ENCODE measurements around the gene GALNT3. TPM values are rescaled to one million over a fixed set of nuclear protein-coding genes. Genes with fewer than 3 reads are reported as not detected.

The GALNT3 gene
- total and polyA plus RNA-seq, 8 donors: 15.6 to 37.7 (median 30.4) TPM

- no peaks in the 10 kb centered on the region for H3K4me1 ChIP-seq
- H3K36me3 ChIP-seq: no peaks in the 10 kb centered on the region
- H3K9me3 ChIP-seq: no peaks in the 10 kb centered on the region
- no peak for ATAC-seq
- no peak for DNase-seq
- H3K4me3 ChIP-seq: no peak overlapping the region
- TF ChIP-seq, protein P1, sequence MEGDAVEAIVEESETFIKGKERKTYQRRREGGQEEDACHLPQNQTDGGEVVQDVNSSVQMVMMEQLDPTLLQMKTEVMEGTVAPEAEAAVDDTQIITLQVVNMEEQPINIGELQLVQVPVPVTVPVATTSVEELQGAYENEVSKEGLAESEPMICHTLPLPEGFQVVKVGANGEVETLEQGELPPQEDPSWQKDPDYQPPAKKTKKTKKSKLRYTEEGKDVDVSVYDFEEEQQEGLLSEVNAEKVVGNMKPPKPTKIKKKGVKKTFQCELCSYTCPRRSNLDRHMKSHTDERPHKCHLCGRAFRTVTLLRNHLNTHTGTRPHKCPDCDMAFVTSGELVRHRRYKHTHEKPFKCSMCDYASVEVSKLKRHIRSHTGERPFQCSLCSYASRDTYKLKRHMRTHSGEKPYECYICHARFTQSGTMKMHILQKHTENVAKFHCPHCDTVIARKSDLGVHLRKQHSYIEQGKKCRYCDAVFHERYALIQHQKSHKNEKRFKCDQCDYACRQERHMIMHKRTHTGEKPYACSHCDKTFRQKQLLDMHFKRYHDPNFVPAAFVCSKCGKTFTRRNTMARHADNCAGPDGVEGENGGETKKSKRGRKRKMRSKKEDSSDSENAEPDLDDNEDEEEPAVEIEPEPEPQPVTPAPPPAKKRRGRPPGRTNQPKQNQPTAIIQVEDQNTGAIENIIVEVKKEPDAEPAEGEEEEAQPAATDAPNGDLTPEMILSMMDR (IDR thresholded peaks at IDR 0.05): no peak
- no peak overlapping the region for H3K27ac ChIP-seq
- intact Hi-C loops (cut with DNase I): no loop called here
- H3K27me3 ChIP-seq: no peaks in the 10 kb centered on the region
These were observed 43.1 kb upstream of the GALNT3 start for GRCh38 chr2:165837122-165837521.

- Histone ChIP-seq H3K27ac (no peak overlapping the region), H3K4me1 (no peaks in the 10 kb centered on the region), H3K9me3 (no peaks in the 10 kb centered on the region), H3K4me3 (no peak overlapping the region), H3K27me3 (no peaks in the 10 kb centered on the region), H3K36me3 (no peaks in the 10 kb centered on the region)
- ATAC-seq: no peak
- TF ChIP-seq, protein P1 (IDR thresholded peaks at IDR 0.05): no peak
- intact Hi-C loops (cut with DNase I): no loop called here
- DNase-seq: no peak
These were observed 41.3 kb upstream of the GALNT3 start for GRCh38 chr2:165835363-165835762.

DNA sequence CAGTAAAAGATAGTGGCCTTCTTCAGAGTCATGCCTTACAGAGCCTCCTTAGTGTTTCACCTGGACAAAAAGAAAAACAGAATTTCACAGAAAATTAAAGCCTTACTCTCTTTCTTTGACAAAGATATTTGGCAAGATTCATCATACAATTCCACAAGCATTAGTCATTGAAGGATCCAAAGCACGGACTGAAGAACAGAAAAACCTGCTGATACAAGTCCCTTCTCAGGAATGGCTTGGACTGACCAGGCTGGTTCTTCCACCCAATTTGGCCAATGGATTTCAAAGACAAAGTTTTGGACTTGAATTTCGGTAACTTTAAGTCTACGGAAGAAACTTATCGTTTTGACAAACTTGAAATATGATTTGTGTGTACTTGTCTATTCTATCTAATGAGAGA is 39.1 kb upstream of the GALNT3 start:
- H3K9me3 ChIP-seq: no peaks in the 10 kb centered on the region
- TF ChIP-seq, protein P1 (IDR thresholded peaks at IDR 0.05): no peak
- intact Hi-C loops (cut with DNase I): no loop called here
- no peak for DNase-seq
- ATAC-seq: no peak
- no peak overlapping the region for H3K27ac ChIP-seq
- no peaks in the 10 kb centered on the region for H3K36me3 ChIP-seq
- no peaks in the 10 kb centered on the region for H3K4me1 ChIP-seq
- no peaks in the 10 kb centered on the region for H3K27me3 ChIP-seq
- H3K4me3 ChIP-seq: no peak overlapping the region

GRCh38 chr2:165827921-165828276 is 33.9 kb upstream of the GALNT3 start:
- H3K4me3 ChIP-seq: no peak overlapping the region
- H3K27ac ChIP-seq: no peak overlapping the region
- ATAC-seq: no peak
- no peaks in the 10 kb centered on the region for H3K36me3 ChIP-seq
- no peaks in the 10 kb centered on the region for H3K9me3 ChIP-seq
- no peaks in the 10 kb centered on the region for H3K27me3 ChIP-seq
- intact Hi-C loops (cut with DNase I): no loop called here
- H3K4me1 ChIP-seq: peaks cover 0 to 8% of the 10 kb centered on the region in 2 donors
- no peak for DNase-seq
- TF ChIP-seq, protein P1 (IDR thresholded peaks at IDR 0.05): no peak

GRCh38 chr2:165827016-165827920 is 33.2 kb upstream of the GALNT3 start:
- intact Hi-C loops (cut with DNase I): no loop called here
- H3K4me1 ChIP-seq: peaks cover 0 to 8% of the 10 kb centered on the region in 2 donors
- DNase-seq (peak in 1 of 4 donors; percentile 7), ATAC-seq (peak; percentile 54)
- TF ChIP-seq, protein P1 (IDR thresholded peaks at IDR 0.05): no peak
- no peak overlapping the region for H3K27ac ChIP-seq
- no peaks in the 10 kb centered on the region for H3K9me3 ChIP-seq
- no peaks in the 10 kb centered on the region for H3K27me3 ChIP-seq
- no peaks in the 10 kb centered on the region for H3K36me3 ChIP-seq
- no peak overlapping the region for H3K4me3 ChIP-seq

Measured in left lung (tissue), 10 donors.